Measurements from ENCODE around the gene RFNG. TPM values are rescaled to one million over a fixed set of nuclear protein-coding genes. Genes with fewer than 3 reads are reported as not detected.

The RFNG gene
- total and polyA plus RNA-seq, 10 of the 15 experiments (the other 5 are each of a cell fraction or from before 2014, with no cell fraction given), result 0.10 to 19.6 (median 6.2) TPM

DNA sequence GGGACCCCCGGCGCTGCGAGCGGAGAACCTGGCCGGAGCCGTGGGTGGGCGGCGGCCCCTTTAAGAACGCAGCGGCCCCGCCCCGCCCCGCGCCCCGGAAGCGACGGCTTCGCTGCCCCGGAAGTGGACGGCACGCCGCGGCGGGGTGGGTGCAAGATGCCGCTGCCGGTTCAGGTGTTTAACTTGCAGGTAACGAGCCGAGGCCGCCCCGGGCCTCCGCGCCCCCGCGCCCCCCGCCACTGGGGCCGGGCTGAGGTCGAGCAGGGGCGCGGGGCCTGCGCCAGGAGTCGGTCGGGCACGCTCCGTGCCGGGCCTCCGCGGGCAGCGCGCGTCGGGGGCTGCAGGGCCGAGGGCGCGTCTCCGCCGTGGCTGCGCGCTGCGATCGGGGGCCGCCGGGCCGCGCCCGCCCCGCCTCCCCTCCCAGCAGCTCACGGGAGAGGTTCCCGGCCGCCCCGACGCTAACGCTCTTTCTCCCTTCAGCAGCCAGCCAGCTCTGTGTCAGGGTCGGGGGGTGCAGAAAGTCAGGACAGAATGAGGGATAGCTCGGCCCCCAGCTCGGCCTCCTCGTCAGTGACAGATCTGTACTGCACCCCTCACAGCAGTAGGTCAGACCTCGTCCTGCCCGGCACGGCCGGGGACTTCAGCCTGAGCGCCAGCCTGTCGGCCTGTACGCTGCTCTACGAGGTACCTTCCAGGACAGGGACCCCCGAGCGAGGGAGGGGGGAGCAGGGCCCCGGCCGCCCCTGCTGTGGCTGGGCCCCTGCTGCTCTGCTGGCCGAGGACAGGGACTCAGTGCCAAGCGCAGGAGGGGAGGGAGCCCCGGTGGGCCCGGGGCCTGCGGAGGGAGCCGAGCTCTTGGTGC, at the start of gene RFNG, which contains the start of gene GPS1 (continued):
- TF ChIP-seq, protein P1, sequence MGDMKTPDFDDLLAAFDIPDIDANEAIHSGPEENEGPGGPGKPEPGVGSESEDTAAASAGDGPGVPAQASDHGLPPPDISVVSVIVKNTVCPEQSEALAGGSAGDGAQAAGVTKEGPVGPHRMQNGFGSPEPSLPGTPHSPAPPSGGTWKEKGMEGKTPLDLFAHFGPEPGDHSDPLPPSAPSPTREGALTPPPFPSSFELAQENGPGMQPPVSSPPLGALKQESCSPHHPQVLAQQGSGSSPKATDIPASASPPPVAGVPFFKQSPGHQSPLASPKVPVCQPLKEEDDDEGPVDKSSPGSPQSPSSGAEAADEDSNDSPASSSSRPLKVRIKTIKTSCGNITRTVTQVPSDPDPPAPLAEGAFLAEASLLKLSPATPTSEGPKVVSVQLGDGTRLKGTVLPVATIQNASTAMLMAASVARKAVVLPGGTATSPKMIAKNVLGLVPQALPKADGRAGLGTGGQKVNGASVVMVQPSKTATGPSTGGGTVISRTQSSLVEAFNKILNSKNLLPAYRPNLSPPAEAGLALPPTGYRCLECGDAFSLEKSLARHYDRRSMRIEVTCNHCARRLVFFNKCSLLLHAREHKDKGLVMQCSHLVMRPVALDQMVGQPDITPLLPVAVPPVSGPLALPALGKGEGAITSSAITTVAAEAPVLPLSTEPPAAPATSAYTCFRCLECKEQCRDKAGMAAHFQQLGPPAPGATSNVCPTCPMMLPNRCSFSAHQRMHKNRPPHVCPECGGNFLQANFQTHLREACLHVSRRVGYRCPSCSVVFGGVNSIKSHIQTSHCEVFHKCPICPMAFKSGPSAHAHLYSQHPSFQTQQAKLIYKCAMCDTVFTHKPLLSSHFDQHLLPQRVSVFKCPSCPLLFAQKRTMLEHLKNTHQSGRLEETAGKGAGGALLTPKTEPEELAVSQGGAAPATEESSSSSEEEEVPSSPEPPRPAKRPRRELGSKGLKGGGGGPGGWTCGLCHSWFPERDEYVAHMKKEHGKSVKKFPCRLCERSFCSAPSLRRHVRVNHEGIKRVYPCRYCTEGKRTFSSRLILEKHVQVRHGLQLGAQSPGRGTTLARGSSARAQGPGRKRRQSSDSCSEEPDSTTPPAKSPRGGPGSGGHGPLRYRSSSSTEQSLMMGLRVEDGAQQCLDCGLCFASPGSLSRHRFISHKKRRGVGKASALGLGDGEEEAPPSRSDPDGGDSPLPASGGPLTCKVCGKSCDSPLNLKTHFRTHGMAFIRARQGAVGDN (IDR thresholded peaks at IDR 0.05), result no peak
- no peak for TF ChIP-seq NFYA (IDR thresholded peaks at IDR 0.05; ENCODE audit: borderline replicate concordance, low read depth, low read length)
- TF ChIP-seq EED (IDR thresholded peaks at IDR 0.05; ENCODE audit: low read depth), result no peak
- TF ChIP-seq, protein P2, sequence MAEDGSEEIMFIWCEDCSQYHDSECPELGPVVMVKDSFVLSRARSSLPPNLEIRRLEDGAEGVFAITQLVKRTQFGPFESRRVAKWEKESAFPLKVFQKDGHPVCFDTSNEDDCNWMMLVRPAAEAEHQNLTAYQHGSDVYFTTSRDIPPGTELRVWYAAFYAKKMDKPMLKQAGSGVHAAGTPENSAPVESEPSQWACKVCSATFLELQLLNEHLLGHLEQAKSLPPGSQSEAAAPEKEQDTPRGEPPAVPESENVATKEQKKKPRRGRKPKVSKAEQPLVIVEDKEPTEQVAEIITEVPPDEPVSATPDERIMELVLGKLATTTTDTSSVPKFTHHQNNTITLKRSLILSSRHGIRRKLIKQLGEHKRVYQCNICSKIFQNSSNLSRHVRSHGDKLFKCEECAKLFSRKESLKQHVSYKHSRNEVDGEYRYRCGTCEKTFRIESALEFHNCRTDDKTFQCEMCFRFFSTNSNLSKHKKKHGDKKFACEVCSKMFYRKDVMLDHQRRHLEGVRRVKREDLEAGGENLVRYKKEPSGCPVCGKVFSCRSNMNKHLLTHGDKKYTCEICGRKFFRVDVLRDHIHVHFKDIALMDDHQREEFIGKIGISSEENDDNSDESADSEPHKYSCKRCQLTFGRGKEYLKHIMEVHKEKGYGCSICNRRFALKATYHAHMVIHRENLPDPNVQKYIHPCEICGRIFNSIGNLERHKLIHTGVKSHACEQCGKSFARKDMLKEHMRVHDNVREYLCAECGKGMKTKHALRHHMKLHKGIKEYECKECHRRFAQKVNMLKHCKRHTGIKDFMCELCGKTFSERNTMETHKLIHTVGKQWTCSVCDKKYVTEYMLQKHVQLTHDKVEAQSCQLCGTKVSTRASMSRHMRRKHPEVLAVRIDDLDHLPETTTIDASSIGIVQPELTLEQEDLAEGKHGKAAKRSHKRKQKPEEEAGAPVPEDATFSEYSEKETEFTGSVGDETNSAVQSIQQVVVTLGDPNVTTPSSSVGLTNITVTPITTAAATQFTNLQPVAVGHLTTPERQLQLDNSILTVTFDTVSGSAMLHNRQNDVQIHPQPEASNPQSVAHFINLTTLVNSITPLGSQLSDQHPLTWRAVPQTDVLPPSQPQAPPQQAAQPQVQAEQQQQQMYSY (CRISPR knock-in tag; IDR thresholded peaks at IDR 0.05), result no peak
- no peak for TF ChIP-seq HDAC2 (IDR thresholded peaks at IDR 0.05)
- peak; percentile 58 for TF ChIP-seq NR2F1 (conservative IDR thresholded peaks at IDR 0.05)
- TF ChIP-seq CBX3 (IDR thresholded peaks at IDR 0.05; ENCODE audit: borderline replicate concordance, low read depth), result no peak
- no peak for TF ChIP-seq CBFB (IDR thresholded peaks at IDR 0.05; ENCODE audit: low read depth)
- TF ChIP-seq SUPT20H (IDR thresholded peaks at IDR 0.05; ENCODE audit: borderline replicate concordance, control insufficient read depth, low read depth, low read length), result no peak
- TF ChIP-seq, protein P3, sequence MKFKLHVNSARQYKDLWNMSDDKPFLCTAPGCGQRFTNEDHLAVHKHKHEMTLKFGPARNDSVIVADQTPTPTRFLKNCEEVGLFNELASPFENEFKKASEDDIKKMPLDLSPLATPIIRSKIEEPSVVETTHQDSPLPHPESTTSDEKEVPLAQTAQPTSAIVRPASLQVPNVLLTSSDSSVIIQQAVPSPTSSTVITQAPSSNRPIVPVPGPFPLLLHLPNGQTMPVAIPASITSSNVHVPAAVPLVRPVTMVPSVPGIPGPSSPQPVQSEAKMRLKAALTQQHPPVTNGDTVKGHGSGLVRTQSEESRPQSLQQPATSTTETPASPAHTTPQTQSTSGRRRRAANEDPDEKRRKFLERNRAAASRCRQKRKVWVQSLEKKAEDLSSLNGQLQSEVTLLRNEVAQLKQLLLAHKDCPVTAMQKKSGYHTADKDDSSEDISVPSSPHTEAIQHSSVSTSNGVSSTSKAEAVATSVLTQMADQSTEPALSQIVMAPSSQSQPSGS (IDR thresholded peaks at IDR 0.05; ENCODE audit: low read length), result no peak
- no peak for TF ChIP-seq EP300 (IDR thresholded peaks at IDR 0.05; ENCODE audit: borderline replicate concordance in 1 of 2, control insufficient read depth in 1 of 2, low read depth in 2 of 2, low read length in 2 of 2)
- TF ChIP-seq, protein P4, sequence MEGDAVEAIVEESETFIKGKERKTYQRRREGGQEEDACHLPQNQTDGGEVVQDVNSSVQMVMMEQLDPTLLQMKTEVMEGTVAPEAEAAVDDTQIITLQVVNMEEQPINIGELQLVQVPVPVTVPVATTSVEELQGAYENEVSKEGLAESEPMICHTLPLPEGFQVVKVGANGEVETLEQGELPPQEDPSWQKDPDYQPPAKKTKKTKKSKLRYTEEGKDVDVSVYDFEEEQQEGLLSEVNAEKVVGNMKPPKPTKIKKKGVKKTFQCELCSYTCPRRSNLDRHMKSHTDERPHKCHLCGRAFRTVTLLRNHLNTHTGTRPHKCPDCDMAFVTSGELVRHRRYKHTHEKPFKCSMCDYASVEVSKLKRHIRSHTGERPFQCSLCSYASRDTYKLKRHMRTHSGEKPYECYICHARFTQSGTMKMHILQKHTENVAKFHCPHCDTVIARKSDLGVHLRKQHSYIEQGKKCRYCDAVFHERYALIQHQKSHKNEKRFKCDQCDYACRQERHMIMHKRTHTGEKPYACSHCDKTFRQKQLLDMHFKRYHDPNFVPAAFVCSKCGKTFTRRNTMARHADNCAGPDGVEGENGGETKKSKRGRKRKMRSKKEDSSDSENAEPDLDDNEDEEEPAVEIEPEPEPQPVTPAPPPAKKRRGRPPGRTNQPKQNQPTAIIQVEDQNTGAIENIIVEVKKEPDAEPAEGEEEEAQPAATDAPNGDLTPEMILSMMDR (IDR thresholded peaks at IDR 0.05 in 2 of 3, conservative IDR thresholded peaks at IDR 0.05 in 1 of 3; ENCODE audit: control insufficient read depth in 2 of 3, extremely low read depth in 1 of 3, insufficient read depth in 1 of 3, low read depth in 3 of 3, low read length in 3 of 3), result no peak
- TF ChIP-seq, protein P5, sequence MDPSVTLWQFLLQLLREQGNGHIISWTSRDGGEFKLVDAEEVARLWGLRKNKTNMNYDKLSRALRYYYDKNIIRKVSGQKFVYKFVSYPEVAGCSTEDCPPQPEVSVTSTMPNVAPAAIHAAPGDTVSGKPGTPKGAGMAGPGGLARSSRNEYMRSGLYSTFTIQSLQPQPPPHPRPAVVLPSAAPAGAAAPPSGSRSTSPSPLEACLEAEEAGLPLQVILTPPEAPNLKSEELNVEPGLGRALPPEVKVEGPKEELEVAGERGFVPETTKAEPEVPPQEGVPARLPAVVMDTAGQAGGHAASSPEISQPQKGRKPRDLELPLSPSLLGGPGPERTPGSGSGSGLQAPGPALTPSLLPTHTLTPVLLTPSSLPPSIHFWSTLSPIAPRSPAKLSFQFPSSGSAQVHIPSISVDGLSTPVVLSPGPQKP (IDR thresholded peaks at IDR 0.05; ENCODE audit: low read depth, low read length), result peak; percentile 50; the same call in 1 of the 2 replicates
- TF ChIP-seq CHD2 (IDR thresholded peaks at IDR 0.05; ENCODE audit: borderline replicate concordance, low read depth, low read length), result no peak
- TF ChIP-seq YBX1 (IDR thresholded peaks at IDR 0.05), result no peak
- no peak for TF ChIP-seq RAD51 (IDR thresholded peaks at IDR 0.05)
